T-helper 22 cell (primary cell): Measurements from ENCODE around the gene CAST.

ENCODE experiments used
- DNase-seq: peaks from one replicate; pipeline ENCODE4 v3.0.0-alpha.2; 2020; ENCODE audit warnings: low read depth

Gene CAST

DNA sequence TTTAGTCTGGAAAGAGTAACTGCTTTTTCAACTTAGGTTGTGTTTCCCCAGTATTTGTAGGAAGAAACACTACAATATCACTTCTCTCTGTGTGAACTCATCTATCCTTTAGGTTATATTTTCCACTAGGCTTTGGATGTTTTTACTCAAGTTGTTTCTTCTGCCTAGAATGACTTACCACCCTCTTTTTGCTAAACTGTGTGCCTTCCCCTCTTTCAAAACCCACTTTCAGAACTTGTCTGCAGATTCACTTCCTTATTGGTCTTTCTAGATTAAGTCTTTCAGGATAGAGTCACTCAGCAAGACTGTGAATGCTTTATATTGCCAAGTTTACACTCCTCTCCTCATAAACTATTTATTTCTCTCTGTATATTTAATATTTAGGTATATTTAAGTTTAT lies 14.2 kb upstream of the CAST start:
- no peak for DNase-seq

DNA sequence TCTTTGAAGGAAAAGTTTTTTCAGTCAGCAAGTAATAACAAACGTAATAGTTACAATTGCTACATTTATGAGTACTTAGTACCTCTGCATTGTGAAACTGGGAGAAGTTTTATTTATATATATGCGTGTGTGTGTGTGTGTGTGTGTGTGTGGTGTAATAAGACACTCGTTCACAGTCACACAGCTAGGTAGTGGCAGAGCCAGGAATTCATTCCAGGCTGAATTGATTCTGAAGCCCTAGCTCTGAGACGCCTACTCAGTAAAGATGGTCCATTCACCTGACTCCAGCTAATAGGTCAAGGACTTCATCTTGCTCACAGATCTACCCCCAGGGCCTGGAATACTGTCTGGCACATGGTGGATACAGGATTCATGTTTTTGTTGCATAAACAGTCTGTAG lies 13.6 kb upstream of the CAST start:
- DNase-seq = no peak

DNA sequence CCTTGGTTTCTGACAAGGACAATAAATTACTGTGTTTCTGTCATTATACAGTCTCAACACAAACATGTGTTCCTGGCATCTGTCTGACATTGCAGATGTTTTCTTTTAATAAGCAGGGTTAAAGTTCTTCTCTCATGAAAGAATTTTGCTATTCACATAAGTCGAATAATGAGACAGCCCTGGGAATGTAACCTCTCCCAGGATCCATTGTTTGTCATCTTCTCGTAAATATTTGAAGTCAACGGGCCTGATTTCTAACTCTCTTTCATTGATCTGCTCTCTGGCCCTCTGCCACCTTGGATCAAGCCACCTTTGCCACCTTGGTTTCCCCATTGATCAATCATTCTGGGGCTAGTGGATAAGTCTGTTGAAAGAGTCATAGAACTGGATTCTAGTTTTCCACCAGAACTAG lies 12.9 kb upstream of the CAST start:
- DNase-seq = no peak

- no peak for DNase-seq
Measured at GRCh38 chr5:96649681-96650540, 12.3 kb upstream of the CAST start.

DNA sequence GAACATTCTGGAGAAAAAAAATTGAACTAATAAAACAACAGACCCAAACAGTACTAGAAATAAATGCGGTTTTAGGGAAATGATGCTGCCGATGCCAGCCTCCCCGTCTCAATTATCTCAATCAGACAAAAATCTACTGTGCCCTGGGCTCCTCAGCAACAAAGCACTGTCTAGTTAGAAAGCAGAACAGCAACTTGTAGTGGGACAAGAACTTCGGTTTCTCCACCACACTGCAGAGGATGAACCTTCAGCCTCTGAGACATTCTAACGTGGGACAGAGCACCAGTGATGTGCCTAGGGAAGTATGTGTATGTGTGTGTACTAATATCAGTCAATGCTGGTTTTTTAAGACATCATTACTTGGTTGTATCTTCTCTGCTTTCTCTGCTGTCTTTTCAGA lies 11.1 kb upstream of the CAST start:
- DNase-seq = no peak

DNA sequence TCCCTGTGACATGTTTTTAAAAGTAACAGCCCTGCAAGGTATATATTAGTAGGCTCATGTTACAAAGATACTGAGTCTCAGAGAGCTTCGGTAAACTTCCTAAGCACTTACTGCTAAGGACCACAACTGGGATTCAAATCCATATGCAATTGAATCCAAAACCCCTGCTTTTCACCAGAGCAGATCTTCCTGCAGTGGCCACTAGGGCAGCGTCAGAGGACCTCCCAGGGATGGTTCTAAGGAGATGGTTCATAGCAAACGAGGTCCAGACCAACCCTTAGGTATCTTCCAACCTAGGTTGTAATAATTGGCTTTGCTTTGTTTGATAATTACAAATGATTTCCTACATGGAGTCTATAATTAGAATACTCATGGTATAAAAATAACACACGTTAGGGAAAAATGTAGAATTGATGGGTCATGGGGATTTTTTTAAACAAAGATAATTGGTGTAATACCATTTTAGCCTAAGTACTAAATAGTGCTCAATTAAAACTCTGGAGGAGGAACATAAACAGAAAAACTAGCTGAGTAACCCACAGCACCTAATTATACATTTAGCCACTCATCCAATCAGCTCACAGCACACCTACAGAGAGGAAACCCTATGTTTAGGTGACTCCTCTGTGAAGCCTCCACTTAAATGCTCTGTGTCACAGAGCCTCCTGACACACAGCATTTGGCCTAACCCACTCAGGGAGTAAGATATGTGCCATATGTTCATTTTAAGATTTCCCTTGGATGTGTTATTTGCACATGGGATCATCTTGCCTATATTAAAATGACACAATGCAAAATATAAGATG lies 10.0 kb upstream of the CAST start:
- DNase-seq = no peak

DNA sequence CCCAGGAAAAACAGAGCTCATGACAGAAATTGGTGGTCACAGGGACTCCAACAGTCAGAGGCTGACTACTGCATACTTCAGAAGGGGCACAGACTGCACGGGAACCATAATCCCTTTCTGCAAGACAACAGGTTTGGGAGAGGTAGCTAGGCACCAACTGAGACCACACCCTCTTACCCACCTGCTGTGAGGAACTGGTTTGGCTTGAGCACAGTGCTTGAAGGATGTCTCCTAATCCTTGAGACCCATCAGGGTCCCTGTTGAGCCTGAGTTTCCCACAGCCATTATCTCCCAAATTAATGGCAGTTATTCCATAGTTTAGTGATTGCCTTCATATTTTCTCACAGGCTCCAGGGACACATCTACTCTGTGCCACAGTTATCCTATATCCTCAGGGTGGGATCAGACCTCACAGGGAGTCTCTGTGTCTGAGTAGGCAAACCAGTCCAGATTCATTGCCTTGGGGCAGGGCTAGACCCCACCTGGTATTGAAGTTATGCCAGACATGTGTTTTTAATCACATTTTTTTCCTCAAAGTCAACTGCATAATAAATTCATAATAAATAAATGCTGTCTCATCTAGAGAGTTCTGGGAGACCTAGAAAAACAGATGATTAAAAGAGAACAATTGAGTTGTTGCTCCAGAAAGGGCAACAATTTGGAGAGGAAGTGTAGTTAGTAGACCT lies 9.3 kb upstream of the CAST start:
- DNase-seq = no peak

GRCh38 chr5:96654209-96654608 lies 8.0 kb upstream of the CAST start:
- no peak for DNase-seq

DNA sequence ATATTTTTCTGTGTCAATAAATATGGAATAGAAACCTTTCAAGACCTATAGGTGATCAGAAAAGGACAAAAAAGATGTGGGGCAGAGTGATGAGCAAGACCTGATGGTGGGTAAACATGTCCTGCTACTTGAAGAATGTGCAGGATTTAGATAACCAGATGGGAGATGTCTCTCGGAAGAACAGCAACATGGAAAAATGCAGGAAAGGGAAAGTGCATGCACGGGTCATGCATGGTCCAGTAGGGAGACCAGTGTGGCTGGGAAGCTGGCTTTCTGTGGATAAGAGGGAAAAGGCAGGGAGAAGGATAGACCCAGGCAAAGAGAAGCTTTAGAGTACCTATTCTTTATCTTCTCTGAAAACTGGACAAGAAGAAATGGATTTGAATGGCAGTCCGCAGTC lies 7.1 kb upstream of the CAST start:
- DNase-seq = no peak

- DNase-seq = no peak
Measured at GRCh38 chr5:96655506-96655905, 6.7 kb upstream of the CAST start.

DNA sequence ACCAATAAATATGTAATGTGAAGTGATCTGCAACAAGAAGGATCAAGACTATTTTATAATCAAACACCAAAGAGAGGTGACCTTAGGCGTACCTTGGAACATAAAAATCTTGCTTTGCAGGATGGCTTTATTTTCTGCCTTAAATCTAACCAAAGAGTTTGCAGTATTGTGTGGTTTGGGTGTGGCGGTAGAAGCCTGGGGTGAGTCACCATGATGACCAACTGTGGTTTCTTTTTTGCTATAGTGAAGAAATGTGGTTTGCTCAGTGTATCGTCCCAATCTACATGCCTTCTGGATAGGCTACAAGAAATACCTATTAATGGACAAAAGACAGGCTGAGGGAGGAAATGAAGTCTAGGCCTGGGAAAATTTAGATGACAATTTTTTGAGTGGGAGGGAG lies 5.1 kb upstream of the CAST start:
- DNase-seq = peak; percentile 5

- no peak for DNase-seq
Measured at GRCh38 chr5:96658272-96658671, 3.9 kb upstream of the CAST start.

DNA sequence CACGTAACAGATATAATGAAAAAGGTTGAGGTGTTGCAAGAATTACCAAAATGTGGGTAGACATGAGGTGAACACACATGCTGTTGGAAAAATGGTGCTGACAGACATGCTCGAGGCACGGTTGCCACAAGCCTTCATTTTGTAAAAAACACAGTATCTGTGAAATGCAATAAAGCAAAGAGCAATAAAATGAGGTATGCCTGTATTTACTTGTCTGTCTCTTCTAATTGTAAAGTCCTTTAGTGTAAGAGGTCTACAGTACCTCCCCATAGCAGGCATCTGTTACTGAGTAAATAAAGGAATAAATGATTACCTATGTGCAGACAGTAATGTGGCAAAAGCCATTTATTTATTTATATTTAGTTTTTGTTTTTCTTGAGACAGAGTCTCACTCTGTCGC lies 3.0 kb upstream of the CAST start:
- DNase-seq = no peak

GRCh38 chr5:96660971-96661854 lies 963 bp upstream of the CAST start:
- peak; percentile 26 for DNase-seq

DNA sequence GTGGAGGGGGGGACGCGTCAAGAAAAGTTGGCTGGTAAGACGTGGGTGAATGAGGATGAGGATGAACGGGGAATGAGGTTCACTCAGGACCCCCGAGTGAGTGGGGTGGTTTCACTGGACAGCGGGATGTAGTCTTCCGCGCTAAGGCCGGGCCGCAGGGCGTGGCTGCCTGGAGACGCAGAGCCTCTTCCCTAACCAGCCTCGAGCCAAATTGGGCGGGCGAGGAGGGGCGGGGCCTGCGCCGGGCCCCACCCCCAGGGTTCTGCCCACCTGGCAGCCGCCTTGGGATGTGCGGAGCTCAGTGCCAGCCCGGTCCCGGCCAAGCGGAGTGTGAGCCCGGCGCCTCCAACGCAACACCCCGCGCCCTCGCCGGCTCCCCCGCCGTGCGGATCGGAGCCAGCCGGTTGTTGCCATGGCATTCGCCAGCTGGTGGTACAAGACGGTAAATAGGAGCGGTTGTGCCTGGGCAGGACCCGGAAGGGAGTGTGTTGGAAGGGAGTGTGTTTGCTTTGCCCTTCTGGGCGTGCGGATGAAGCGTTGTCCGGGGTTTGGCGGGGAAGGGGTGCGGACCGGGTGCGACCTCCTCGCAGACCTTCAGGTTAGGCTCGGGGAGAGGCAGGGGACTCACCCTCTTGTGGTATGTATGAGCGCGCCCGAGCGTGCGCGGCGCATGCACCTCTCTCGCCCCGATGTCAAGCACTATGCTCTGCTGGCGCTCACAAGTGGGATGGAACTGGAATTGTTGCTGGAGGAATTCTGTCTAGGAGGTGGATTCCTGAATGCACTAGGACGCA lies 746 bp downstream of the CAST start:
- DNase-seq = peak; percentile 77

DNA sequence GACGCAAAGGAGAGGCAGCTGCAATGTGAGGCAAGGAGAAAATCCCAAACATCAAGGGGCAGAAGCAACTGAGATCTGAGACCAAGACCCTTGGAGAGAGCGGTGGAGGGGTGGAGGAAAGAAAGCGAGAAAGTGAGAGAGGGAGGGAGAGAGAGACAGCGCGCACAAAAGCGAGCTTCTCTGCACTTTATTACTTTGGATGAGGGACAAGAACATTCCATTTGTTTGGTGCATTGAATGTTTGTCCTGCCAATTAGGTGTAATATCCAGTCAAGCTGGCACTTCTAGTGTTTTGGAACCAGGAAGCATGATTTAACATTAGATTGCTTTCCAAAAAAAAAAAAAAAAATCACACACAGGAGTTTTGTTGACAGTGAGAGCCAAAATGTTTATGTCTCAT lies 1.4 kb downstream of the CAST start:
- DNase-seq = no peak

- DNase-seq = no peak
Measured at GRCh38 chr5:96664669-96665068, 2.5 kb downstream of the CAST start.

DNA sequence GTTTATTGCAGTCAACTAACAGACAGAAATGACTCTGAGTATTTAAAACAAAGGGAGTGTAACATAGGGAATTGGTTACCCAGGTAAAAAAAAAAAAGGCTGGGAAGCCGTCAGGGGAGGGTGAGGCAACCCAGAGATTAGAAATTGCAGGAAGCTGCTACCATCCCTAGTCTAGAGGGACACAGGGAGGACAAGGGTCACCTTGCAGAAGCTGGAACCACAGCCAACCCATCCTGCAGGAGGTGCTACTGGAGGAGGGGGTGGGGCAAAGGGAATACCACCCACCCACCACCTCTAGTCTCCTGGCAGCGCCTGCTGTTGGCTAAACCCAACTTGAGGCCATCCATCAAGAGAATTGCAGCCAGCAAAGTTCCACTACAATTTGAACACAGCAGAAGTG lies 6.5 kb downstream of the CAST start:
- DNase-seq = no peak

DNA sequence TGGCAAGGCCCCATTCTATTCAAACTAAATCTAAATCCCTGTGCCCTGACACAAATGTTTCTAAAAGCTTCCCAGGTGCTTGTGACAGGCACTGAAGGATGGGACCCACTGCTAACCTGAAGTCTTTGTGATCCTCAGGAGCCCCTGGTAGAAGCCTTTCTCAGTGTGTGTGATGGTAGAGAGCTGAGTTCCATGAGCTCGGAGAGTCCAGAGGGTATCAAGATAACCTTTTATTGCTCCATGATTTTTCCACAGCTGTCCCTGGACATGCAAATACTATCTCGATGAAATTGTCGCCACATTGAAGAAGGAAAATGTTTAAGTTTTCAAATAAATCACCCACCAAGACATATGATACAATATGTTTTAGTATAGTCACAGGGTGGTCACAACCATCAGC lies 7.7 kb downstream of the CAST start:
- no peak for DNase-seq

- no peak for DNase-seq
Measured at GRCh38 chr5:96671441-96671840, 9.3 kb downstream of the CAST start.

- no peak for DNase-seq
Measured at GRCh38 chr5:96673127-96673526, 11.0 kb downstream of the CAST start.
